ENCODE results near the gene BCKDK.
"Not testable (repeated sequence)": the region's sequence is repeated elsewhere in the genome, so short reads cannot be mapped to it uniquely, and the experiment has no call there.

The BCKDK gene

GRCh38 chr16:31099860-31100638, 8.1 kb upstream of the BCKDK start:
- no peaks in the 10 kb centered on the region for H3K36me3 ChIP-seq (ENCODE audit: insufficient read depth, low read length)
- no peak overlapping the region for H3K9ac ChIP-seq (ENCODE audit: low read depth, low read length)
- H3K9me3 ChIP-seq (ENCODE audit: control insufficient read depth, insufficient read depth, low read length): no peaks in the 10 kb centered on the region
- no peaks in the 10 kb centered on the region for H3K4me1 ChIP-seq (ENCODE audit: insufficient read depth, low read length)

DNA sequence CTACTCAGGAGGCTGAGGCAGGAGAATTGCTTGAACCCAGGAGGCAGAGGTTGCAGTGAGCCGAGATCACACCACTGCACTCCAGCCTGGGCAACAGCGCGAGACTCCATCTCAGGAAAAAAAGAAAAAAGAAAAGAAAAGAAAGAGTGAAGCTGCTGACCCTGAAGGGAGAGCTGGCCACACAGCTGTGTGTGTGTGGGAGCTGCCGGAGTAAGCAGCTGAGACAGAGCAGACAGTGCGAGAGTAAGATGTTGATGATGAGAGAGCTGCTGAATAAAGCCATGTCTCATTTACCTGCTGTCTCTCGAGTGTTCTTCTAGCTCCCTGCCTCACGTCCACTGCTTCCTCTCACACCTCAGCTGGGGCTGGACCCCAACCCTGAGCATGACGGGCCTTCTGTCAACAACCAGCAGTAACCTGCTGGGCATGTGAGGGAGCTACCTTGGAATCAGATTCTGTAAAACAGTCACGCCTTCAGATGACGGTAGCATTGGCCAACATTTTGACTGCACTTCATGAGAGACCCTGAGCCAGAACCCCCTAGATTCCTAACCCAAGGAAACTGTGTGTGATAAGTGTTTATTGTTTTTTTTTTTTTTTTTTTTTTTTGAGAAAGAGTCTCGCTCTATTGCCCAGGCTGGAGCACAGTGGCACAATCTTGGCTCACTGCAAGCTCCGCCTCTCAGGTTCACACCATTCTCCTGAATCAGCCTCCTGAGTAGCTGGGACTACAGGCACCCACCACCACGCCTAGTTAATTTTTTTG, 7.1 kb upstream of the BCKDK start:
- not testable (repeated sequence) for H3K9ac ChIP-seq (ENCODE audit: low read depth, low read length); H3K9me3 ChIP-seq (ENCODE audit: control insufficient read depth, insufficient read depth, low read length); H3K4me1 ChIP-seq (ENCODE audit: insufficient read depth, low read length); H3K36me3 ChIP-seq (ENCODE audit: insufficient read depth, low read length)

DNA sequence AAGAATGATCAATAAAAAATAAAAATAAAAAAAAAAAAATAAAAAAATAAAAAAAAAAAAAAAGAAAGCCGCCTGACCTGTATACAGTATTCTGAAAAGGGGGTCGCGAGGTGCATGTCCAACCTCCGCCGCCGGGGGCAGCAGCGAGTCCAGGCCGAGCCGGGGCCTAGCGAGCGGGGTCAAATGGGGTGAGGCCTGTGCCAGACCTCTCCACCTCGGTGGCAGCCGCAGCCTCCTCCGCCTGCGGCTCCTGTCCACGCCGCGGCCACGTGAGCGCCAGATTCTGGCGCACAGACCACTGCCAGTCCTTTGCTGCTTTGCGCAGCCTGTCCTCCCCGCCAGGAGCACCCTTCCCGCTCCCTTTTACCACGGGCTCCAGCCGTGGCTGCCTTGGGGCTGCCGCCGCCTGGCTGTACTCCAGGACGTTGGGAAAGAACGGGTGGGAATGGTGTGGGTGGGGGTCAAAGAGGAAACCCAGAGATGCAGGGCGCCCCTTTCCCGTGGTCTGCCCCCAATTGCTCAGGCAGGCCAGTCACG, 2.4 kb upstream of the BCKDK start:
- no peak overlapping the region; the same call in 1 of the 2 replicates for H3K9ac ChIP-seq (ENCODE audit: low read depth, low read length)
- H3K4me1 ChIP-seq (ENCODE audit: insufficient read depth, low read length): no peaks in the 10 kb centered on the region
- H3K36me3 ChIP-seq (ENCODE audit: insufficient read depth, low read length): no peaks in the 10 kb centered on the region; the same call in 1 of the 2 replicates
- H3K9me3 ChIP-seq (ENCODE audit: control insufficient read depth, insufficient read depth, low read length): no peaks in the 10 kb centered on the region

GRCh38 chr16:31106509-31107464, 1.4 kb upstream of the BCKDK start:
- Histone ChIP-seq H3K36me3 (ENCODE audit: insufficient read depth, low read length) (no peaks in the 10 kb centered on the region; the same call in 1 of the 2 replicates), H3K9ac (ENCODE audit: low read depth, low read length) (no peak overlapping the region), H3K4me1 (ENCODE audit: insufficient read depth, low read length) (no peaks in the 10 kb centered on the region)

DNA sequence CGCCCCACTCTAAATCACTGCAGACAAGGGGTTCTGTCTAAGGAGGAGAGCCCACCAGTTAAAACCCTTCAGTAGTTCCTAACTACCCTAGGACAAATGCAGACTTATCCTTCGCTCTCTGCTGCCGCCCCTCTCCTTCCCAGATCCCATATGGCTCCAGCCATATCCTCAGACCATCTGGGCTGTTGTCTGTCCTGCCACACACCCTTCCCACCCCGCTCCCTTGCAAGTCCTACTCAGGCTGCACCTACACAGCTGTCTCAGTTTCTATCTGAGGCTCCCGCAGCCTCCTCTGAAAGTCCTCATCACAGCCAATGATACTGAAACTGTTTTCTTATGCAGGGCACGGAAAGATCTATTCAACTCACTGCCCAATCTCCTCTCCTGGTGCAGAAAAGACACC, 720 bp upstream of the BCKDK start:
- Histone ChIP-seq H3K9me3 (ENCODE audit: control insufficient read depth, insufficient read depth, low read length) (no peaks in the 10 kb centered on the region), H3K4me1 (ENCODE audit: insufficient read depth, low read length) (no peaks in the 10 kb centered on the region), H3K9ac (ENCODE audit: low read depth, low read length) (no peak overlapping the region), H3K36me3 (ENCODE audit: insufficient read depth, low read length) (no peaks in the 10 kb centered on the region; the same call in 1 of the 2 replicates)

More at GRCh38 chr16:31106509-31107464, 1.4 kb upstream of the BCKDK start:
- H3K9me3 ChIP-seq (ENCODE audit: control insufficient read depth, insufficient read depth, low read length): no peaks in the 10 kb centered on the region

DNA sequence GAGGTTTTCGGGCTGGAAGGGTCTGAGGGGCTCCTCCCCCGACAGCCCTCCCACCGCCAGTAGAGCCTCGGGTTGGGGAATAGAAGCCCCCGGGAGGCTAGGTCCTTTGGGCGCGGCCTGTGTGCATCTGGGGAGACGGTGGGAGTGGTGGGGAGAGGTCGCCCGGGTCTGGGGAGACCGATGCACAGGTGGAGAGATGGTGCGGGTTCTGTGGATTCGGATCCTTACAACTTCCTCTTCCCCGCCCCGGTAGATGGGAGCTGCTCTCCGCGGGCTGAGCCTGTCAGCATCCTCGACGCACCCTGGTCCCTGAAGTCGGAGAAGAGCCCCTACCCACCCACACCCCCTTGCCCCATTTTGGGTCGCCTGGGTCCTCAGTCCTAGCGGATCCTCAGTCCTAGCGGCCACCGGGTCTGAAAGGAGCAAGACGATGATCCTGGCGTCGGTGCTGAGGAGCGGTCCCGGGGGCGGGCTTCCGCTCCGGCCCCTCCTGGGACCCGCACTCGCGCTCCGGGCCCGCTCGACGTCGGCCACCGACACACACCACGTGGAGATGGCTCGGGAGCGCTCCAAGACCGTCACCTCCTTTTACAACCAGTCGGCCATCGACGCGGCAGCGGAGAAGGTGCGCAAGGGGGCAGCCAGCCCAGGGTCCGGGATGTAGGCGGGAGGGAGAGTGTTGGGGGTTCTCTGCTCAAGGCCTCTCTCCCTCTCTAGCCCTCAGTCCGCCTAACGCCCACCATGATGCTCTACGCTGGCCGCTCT, 790 bp downstream of the BCKDK start:
- H3K9ac ChIP-seq (ENCODE audit: low read depth, low read length): peak overlapping the region; percentile 71; the same call in 1 of the 2 replicates
- no peaks in the 10 kb centered on the region for H3K4me1 ChIP-seq (ENCODE audit: insufficient read depth, low read length)
- no peaks in the 10 kb centered on the region; the same call in 1 of the 2 replicates for H3K36me3 ChIP-seq (ENCODE audit: insufficient read depth, low read length)
- no peaks in the 10 kb centered on the region for H3K9me3 ChIP-seq (ENCODE audit: control insufficient read depth, insufficient read depth, low read length)

- Histone ChIP-seq H3K4me1 (ENCODE audit: insufficient read depth, low read length) (no peaks in the 10 kb centered on the region), H3K36me3 (ENCODE audit: insufficient read depth, low read length) (no peaks in the 10 kb centered on the region; the same call in 1 of the 2 replicates), H3K9me3 (ENCODE audit: control insufficient read depth, insufficient read depth, low read length) (no peaks in the 10 kb centered on the region), H3K9ac (ENCODE audit: low read depth, low read length) (no peak overlapping the region)
Measured at GRCh38 chr16:31109622-31110021, 1.4 kb downstream of the BCKDK start.

DNA sequence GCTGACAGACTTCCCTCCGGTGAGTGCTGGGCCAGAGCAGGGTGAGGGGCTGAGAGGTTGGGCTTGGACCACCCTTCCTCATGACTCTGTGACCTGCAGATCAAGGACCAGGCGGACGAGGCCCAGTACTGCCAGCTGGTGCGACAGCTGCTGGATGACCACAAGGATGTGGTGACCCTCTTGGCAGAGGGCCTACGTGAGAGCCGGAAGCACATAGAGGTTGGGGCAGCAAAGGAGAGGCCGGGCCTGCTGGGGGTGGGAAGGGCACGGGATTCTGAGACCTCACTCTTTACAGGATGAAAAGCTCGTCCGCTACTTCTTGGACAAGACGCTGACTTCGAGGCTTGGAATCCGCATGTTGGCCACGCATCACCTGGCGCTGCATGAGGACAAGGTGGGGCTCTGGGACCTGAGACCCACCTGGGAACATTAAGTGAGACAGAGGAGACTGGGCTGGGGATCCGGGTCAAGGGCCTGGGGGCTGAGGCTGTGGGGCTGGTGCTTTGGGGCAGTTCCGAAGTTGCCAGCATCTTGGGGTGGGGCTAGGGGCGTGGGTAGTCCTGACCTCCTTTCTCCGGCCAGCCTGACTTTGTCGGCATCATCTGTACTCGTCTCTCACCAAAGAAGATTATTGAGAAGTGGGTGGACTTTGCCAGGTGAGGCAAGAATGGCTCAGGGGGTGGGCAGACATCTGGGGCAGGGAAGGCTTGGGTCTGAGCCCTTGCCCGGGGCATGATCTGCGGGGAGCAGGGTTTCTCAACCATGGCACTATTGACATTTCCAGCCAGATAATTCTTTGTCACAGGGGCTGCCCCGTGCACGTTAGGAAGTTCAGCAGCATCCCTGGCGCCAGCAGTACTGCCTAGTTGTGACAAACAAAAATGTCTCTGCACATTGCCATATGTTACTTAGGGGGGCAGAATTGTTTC, 2.2 kb downstream of the BCKDK start:
- Histone ChIP-seq H3K9ac (ENCODE audit: low read depth, low read length) (no peak overlapping the region), H3K9me3 (ENCODE audit: control insufficient read depth, insufficient read depth, low read length) (no peaks in the 10 kb centered on the region)

DNA sequence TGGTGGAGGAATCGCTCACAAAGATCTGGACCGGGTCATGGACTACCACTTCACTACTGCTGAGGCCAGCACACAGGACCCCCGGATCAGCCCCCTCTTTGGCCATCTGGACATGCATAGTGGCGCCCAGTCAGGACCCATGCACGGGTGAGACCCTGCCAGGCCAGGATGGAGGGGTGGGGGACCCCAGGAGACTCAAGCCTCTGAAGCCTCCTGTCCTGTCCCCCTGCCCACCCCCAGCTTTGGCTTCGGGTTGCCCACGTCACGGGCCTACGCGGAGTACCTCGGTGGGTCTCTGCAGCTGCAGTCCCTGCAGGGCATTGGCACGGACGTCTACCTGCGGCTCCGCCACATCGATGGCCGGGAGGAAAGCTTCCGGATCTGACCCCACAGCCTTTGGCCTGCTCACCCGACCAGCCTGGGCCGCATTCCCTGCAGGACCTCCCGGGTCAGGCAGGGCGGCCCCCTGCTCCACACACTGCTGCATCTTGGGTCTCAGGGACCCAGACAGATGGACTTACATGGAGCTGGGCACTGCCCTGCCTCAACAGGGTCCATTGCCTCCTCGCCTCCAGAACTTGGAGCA, 3.8 kb downstream of the BCKDK start:
- H3K36me3 ChIP-seq (ENCODE audit: insufficient read depth, low read length): no peaks in the 10 kb centered on the region; the same call in 1 of the 2 replicates

More for the DNA sequence above, 2.2 kb downstream of the BCKDK start:
- Histone ChIP-seq H3K36me3 (ENCODE audit: insufficient read depth, low read length) (no peaks in the 10 kb centered on the region; the same call in 1 of the 2 replicates), H3K4me1 (ENCODE audit: insufficient read depth, low read length) (no peaks in the 10 kb centered on the region)

GRCh38 chr16:31112711-31113110, 4.5 kb downstream of the BCKDK start:
- H3K4me1 ChIP-seq (ENCODE audit: insufficient read depth, low read length): no peaks in the 10 kb centered on the region
- no peak overlapping the region for H3K9ac ChIP-seq (ENCODE audit: low read depth, low read length)
- no peaks in the 10 kb centered on the region for H3K9me3 ChIP-seq (ENCODE audit: control insufficient read depth, insufficient read depth, low read length)
- H3K36me3 ChIP-seq (ENCODE audit: insufficient read depth, low read length): no peaks in the 10 kb centered on the region; the same call in 1 of the 2 replicates

More for the DNA sequence above, 3.8 kb downstream of the BCKDK start:
- no peak overlapping the region for H3K9ac ChIP-seq (ENCODE audit: low read depth, low read length)
- H3K4me1 ChIP-seq (ENCODE audit: insufficient read depth, low read length): no peaks in the 10 kb centered on the region
- H3K9me3 ChIP-seq (ENCODE audit: control insufficient read depth, insufficient read depth, low read length): no peaks in the 10 kb centered on the region

- Histone ChIP-seq H3K9ac (ENCODE audit: low read depth, low read length) (no peak overlapping the region), H3K4me1 (ENCODE audit: insufficient read depth, low read length) (peaks cover 2% of the 10 kb centered on the region; the same call in 1 of the 2 replicates)
Measured at GRCh38 chr16:31113121-31114120, 5.2 kb downstream of the BCKDK start.

More at GRCh38 chr16:31113121-31114120, 5.2 kb downstream of the BCKDK start:
- H3K9me3 ChIP-seq (ENCODE audit: control insufficient read depth, insufficient read depth, low read length): no peaks in the 10 kb centered on the region
- no peaks in the 10 kb centered on the region; the same call in 1 of the 2 replicates for H3K36me3 ChIP-seq (ENCODE audit: insufficient read depth, low read length)
